Measurements from ENCODE around the gene CSN1S1.

Gene CSN1S1

DNA sequence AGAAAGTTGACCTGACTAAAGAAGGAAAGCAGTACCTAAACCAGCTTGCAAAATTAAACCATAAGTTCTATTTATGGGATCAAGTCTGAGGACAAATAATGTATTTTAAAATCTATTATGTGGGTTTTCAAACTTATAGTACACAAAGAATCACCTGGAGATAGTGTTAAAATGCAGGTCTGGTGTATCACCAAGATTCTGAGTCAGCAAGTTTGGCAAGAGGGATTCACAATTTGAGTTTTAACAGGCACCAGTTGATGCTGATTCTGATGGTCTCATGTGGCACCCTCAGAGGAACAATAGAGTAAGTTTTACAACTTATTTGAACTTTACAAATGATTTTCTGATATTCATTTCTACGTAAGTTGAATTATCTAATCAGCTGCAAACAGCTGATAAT is 55.8 kb downstream of the CSN1S1 start:
- in situ Hi-C loops (cut with HindIII; ENCODE audit: low sequenced_read_pairs) = no loop called here

DNA sequence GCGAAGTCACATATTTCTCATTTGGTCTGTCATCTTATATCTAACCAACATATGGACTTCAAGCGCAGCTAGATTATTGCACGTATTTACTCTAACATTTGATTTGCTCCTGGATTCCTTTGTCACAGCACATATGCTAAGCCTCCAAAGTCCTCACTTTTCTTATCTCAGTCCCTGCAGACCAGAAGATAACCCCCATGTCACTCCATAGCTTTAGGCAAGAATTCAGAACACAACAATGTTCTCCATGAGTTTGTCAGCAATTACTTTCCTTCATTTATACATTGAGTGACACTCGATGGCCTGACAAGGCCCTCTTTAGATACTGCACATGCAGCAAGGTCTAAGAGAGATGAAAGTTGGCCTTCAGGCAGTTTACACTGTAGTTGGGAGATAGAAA is 60.1 kb downstream of the CSN1S1 start:
- in situ Hi-C loops (cut with HindIII; ENCODE audit: low sequenced_read_pairs) = loop anchor here (10.0 kb wide), 1 partner anchor 64 kb away; the partner anchor contains the start of gene HTN1

DNA sequence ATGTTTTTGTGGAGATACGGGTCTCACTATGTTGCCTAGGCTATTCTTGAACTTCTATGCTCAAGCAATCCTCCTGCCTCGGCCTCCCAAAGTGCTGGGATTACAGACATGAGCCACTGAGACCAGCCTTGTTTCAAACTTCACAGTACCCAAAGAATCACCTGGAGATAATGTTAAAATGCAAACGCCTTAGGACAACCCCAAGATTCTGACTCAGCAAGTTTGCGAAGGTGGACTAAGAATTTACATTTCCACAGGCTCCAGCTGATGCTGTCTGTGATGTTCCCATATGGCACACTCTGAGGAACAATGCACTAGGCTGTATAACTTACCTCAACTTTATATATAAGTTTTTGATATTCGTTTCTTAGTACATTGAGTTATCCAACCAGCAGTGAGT is 63.9 kb downstream of the CSN1S1 start:
- in situ Hi-C loops (cut with HindIII; ENCODE audit: low sequenced_read_pairs) = loop anchor here (10.0 kb wide), 1 partner anchor 60 kb away; the partner anchor contains the start of gene HTN1

DNA sequence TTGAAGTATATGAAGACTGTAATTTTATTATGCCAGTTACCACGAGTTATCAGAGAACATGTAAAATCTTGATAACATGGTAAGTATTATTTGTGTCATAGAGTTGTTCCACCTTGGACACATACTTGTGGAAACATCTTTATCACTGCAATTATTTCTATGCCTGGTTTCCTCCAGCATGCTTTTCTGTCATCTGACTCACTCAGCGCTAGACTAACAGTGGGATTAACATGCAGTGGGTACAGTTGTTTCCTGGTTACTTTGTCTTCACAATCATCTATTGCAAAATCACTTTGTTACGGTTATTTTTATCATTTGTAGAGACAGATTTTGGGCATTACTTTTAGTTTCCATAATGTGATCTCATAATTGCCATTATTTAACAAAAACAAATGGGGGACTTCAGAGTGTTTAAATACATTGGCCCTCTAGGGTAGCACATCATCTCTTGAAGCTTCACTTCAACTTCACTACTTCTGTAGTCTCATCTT is 64.7 kb downstream of the CSN1S1 start, which contains the start of gene STATH:
Gene STATH, plus strand, starts transcription at position 441 of the 491 bp plus-strand sequence. CDS start 2,472 bp downstream, outside the sequence.
- in situ Hi-C loops (cut with HindIII; ENCODE audit: low sequenced_read_pairs) = loop anchor here (10.0 kb wide), 1 partner anchor 59 kb away; the partner anchor contains the start of gene HTN1
